Measurements from ENCODE around the gene MRGPRG.
A peak's percentile ranks its signal among the peaks of the same experiment; 100 is the strongest.
"Not testable (repeated sequence)": the region's sequence is repeated elsewhere in the genome, so short reads cannot be mapped to it uniquely, and the experiment has no call there.

MRGPRG gene

DNA sequence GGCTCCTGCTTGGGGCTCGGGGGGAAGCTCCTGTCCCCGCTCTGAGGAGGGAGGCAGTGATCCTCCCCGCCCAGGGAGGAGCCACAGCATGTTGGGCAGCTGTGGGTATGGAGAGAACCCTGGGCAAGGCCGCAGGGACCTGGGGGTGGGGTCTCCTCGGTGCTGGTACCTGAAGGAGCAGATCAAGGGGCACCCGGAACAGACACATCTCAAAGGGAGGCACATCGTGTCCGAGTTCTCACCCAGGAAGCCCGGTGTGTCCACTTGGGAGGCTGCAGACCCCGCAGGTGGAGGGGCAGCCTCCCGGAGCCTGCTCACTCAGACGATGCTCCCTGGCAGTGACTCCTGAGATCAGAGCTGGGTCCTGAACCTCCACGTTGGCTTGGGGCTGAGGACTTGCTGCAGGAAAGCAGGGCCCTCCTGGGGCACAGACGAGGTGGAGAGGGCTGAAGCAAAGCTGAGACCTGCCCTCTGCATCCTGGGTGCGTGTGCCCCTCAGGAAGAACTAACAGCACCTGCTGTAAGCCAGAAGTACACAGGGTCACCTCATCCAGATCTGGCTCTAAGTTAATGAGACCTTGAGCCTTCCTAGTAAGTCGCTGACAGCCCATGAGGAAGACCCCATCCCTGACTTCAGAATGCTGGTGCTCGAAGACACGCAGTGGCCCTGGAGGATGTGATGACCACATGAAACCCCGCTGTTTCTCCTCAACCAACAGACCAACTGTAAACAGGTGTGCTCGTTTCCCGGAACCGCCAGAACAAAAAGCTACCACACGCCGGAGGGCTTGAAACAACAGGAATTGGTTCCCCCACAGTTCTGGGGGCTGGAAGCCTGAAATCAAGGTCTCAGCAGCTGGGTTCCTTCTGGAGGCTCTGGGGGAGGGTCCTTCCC, 47.6 kb downstream of the MRGPRG start:
- no peak for DNase-seq

DNA sequence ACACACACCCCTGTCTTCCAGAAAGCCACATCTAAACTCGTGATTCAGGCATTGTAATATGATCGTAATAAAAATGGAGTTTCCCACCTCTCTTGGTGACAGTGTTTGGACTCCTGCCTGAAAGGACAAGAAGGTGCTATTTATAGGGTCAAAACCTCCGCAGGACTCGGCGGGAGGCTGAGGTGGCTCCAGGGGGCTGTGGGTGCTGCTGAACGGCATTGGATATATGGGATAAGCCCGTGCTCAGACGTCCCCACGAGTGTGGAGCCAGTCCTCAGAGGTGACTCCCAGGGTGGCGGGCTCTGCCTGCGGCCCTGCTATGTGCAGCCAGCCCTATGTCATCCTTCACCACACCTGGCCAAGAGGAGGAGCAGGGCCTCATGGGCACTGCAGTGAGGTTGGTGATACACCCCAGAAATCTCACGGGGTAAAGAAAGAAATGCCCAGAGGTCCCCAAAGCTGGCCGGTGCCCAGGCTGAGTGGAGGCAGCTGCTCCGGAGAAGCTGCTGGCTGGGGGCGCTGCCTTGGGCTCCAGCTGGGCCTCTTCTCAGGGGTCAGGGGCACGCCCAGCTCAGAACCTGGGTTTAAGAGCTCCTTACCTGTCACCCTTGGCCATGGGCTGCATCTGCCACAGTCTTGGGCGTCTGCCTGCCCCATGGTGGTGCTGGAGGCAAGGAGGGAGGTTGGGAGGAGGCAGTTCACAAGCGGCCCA, 48.4 kb downstream of the MRGPRG start:
- no peak for DNase-seq

- DNase-seq: peak; percentile 7
These were observed 49.2 kb downstream of the MRGPRG start for GRCh38 chr11:3169255-3170043.

GRCh38 chr11:3168742-3169254, 49.8 kb downstream of the MRGPRG start:
- DNase-seq: not testable (repeated sequence)

Measured in NCI-H82 (cell line).